ENCODE data around the gene RAD51B.

GRCh38 chr14:68403191-68404145, 583.9 kb downstream of the RAD51B start:
- no peak for TF ChIP-seq EP300 (IDR thresholded peaks at IDR 0.05; ENCODE audit: low read depth)
- no peak for TF ChIP-seq CTCF (IDR thresholded peaks at IDR 0.05)
- no peak for TF ChIP-seq POLR2A (IDR thresholded peaks at IDR 0.05)
